CD4-positive, alpha-beta T cell (primary cell): ENCODE data around the gene GIPC1. TPM values are rescaled to one million over a fixed set of nuclear protein-coding genes. Genes with fewer than 3 reads are reported as not detected.

ENCODE experiments used
- ATAC-seq: fragments of 200-7000 bp; cut with Tn5 transposase; one replicate; pipeline ENCODE4 v1.10.0; 2022; ENCODE audit warnings: mild to moderate bottlenecking; ENCODE audit not compliant: poor library complexity
- CTCF ChIA-PET: fragments of 350-600 bp; sonication (Branson Sonifier 250); formaldehyde crosslinking; loops from one replicate; lab custom pipeline; 2021; ENCODE audit warnings: antibody characterized with exemption, inconsistent platforms; lab: Charles Lee
- POLR2A ChIA-PET: fragments of 350-600 bp; sonication (Branson Sonifier 250); formaldehyde crosslinking; loops from one replicate; lab custom pipeline; 2021; ENCODE audit warnings: antibody characterized with exemption, inconsistent platforms; lab: Charles Lee
- DNase-seq, 14 experiments: peaks; one replicate each; pipeline ENCODE4 v3.0.0-alpha.2; 2013 to 2020; ENCODE audit warnings: mixed read lengths in 2 of 14
- H3K27ac ChIP-seq, 2 donors: one replicate each; pipeline versions ENCODE4 v1.5.1 to v1.7.0; 2013; ENCODE audit warnings: low read length in 2 of 2, low read depth in 1 of 2, mild to moderate bottlenecking in 1 of 2
- H3K27me3 ChIP-seq, 2 experiments: 1 replicate in 1 of 2; 2 replicates in 1 of 2; pipeline versions ENCODE4 v1.6.1 to v1.7.0; 2013; ENCODE audit warnings: low read length in 2 of 2, control low read depth in 1 of 2, mild to moderate bottlenecking in 1 of 2, moderate library complexity in 1 of 2; ENCODE audit not compliant: insufficient read depth in 2 of 2, control insufficient read depth in 1 of 2
- H3K36me3 ChIP-seq: one replicate; pipeline ENCODE4 v1.6.1; 2013; ENCODE audit warnings: low read length, control low read depth; ENCODE audit not compliant: insufficient read depth
- H3K4me1 ChIP-seq: one replicate; pipeline ENCODE4 v1.6.1; 2013; ENCODE audit warnings: low read length, control low read depth; ENCODE audit not compliant: insufficient read depth
- H3K4me3 ChIP-seq: one replicate; pipeline ENCODE4 v1.5.1; 2013; ENCODE audit warnings: mild to moderate bottlenecking, low read length, moderate library complexity
- H3K9me3 ChIP-seq, 2 experiments: 1 replicate in 1 of 2; 2 replicates in 1 of 2; pipeline versions ENCODE4 v1.6.1 to v1.7.0; 2013; ENCODE audit warnings: low read length in 2 of 2, mild to moderate bottlenecking in 2 of 2, control low read depth in 1 of 2, moderate library complexity in 1 of 2; ENCODE audit not compliant: control insufficient read depth in 1 of 2, insufficient read depth in 1 of 2
- H3K27ac Mint-ChIP-seq: one replicate; pipeline ENCODE4 v1.8.0; 2020; ENCODE audit warnings: mixed read lengths
- H3K27me3 Mint-ChIP-seq: one replicate; pipeline ENCODE4 v1.8.0; 2021; ENCODE audit warnings: mixed read lengths
- H3K36me3 Mint-ChIP-seq: one replicate; pipeline ENCODE4 v1.8.0; 2021; ENCODE audit warnings: low read depth, mixed read lengths
- H3K4me1 Mint-ChIP-seq: one replicate; pipeline ENCODE4 v1.8.0; 2021; ENCODE audit warnings: low read depth, mixed read lengths
- H3K4me3 Mint-ChIP-seq: one replicate; pipeline ENCODE4 v1.8.0; 2020; ENCODE audit warnings: mild to moderate bottlenecking, mixed read lengths
- H3K9me3 Mint-ChIP-seq: one replicate; pipeline ENCODE4 v1.8.0; 2020; ENCODE audit warnings: mixed read lengths
- CTCF ChIP-seq: fragments of 200-600 bp; IDR thresholded peaks from one replicate; pipeline ENCODE4 v1.8.0; 2022; ENCODE audit warnings: antibody characterized with exemption, mild to moderate bottlenecking
- intact Hi-C, 2 experiments: fragments of 100-400 bp; cut with DNase I in 1 of 2; cut with micrococcal nuclease in 1 of 2; formaldehyde crosslinking; loops; one replicate each; pipeline versions ENCODE4 v1.15.1 to v1.9.0; 2023 to 2025; cut with DNase I, micrococcal nuclease
- total RNA-seq, 174 experiments: library from RNA in 2 of 174; stranded (reverse) in 2 of 174; gene quantifications; one replicate each; pipeline ENCODE4 v1.2.3 and lab custom pipeline; 2021 to 2026

GIPC1 gene
- total RNA-seq, 2 experiments from 2014 or later = 17.8 to 21.0 TPM

- Mint-ChIP-seq H3K27ac (peak overlapping the region; percentile 100), H3K4me1 (peaks cover 75% of the 10 kb centered on the region), H3K27me3 (no peaks in the 10 kb centered on the region), H3K9me3 (no peaks in the 10 kb centered on the region), H3K36me3 (peaks cover 36% of the 10 kb centered on the region), H3K4me3 (peak overlapping the region; percentile 100)
- H3K9me3 ChIP-seq = no peaks in the 10 kb centered on the region
- ChIA-PET POLR2A (interaction anchor here (1.2 to 9.8 kb wide), 6 partner anchors 12 to 1727 kb away, joined by 3 to 430 read pairs (median 10); partner anchors contain the start of genes GIPC1 and NDUFB7), CTCF (interaction anchor here (0.6 to 1.4 kb wide), 3 partner anchors 31 to 497 kb away, joined by 3 to 4 read pairs (median 3); no protein-coding TSS in a partner anchor)
- ATAC-seq (no peak), DNase-seq (no peak)
- peaks cover 14% of the 10 kb centered on the region for H3K36me3 ChIP-seq
- no peak for TF ChIP-seq CTCF
- H3K27me3 ChIP-seq = no peaks in the 10 kb centered on the region
- intact Hi-C loops = loop anchor here in 1 of 2 experiments (5.0 kb wide), 1 partner anchor 673 kb away; no protein-coding TSS in a partner anchor
- H3K4me1 ChIP-seq = peaks cover 86% of the 10 kb centered on the region
- peak overlapping the region; percentile 39 to 96 for H3K27ac ChIP-seq
- H3K4me3 ChIP-seq = no peak overlapping the region
Measured at GRCh38 chr19:14520543-14520942, 24.6 kb upstream of the GIPC1 start.

DNA sequence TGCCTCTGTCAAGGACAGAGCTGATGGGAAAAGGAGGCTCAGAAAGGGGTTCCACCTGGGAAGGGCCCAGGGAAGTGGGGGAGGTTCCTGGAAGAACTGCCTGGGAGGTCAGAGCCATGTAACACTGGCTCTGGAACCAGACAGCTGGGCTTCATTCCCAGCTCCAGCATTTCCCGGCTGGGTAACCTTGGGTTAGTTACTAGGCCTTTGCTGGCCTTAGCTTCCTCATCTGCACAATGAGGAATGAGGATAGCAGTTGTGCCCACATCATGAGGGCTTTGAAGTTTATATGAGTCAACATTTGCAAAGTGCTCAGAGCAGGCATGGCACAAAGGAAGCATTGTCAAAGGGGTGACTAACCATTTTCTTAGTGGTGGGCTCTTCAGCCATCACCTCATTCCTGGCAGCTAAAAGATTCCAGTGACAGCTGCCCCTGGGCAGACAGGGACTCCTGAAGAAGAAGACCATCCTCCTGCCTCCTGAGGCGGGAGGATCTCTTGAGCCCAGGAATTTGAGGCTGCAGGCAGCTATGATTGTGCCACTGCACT is 24.0 kb upstream of the GIPC1 start:
- no peaks in the 10 kb centered on the region for H3K9me3 Mint-ChIP-seq
- H3K27ac Mint-ChIP-seq = peak overlapping the region; percentile 100
- H3K27me3 Mint-ChIP-seq = no peaks in the 10 kb centered on the region
- ChIA-PET POLR2A (interaction anchor here (1.2 to 9.8 kb wide), 5 partner anchors 12 to 1727 kb away, joined by 3 to 430 read pairs (median 4); partner anchors contain the start of gene NDUFB7), CTCF (interaction anchor here (0.6 to 1.4 kb wide), 5 partner anchors 9 to 496 kb away, joined by 3 to 5 read pairs (median 3); partner anchors contain the start of gene TECR)
- H3K4me1 Mint-ChIP-seq = peaks cover 77% of the 10 kb centered on the region
- Histone ChIP-seq H3K36me3 (peaks cover 20% of the 10 kb centered on the region), H3K27ac (peak overlapping the region; percentile 39 to 89), H3K27me3 (no peaks in the 10 kb centered on the region), H3K9me3 (no peaks in the 10 kb centered on the region), H3K4me1 (peaks cover 88% of the 10 kb centered on the region), H3K4me3 (no peak overlapping the region)
- H3K4me3 Mint-ChIP-seq = peak overlapping the region; percentile 100
- peaks cover 42% of the 10 kb centered on the region for H3K36me3 Mint-ChIP-seq
- DNase-seq (peak in 2 of 14 experiments; percentile 51), ATAC-seq (no peak)
- no peak for TF ChIP-seq CTCF
- intact Hi-C loops = loop anchor here in 1 of 2 experiments (5.0 kb wide), 1 partner anchor 673 kb away; no protein-coding TSS in a partner anchor

- Histone ChIP-seq H3K36me3 (peaks cover 26% of the 10 kb centered on the region), H3K9me3 (no peaks in the 10 kb centered on the region), H3K4me1 (peaks cover 88% of the 10 kb centered on the region), H3K4me3 (no peak overlapping the region), H3K27ac (peak overlapping the region; percentile 86 to 89), H3K27me3 (no peaks in the 10 kb centered on the region)
- ChIA-PET CTCF (interaction anchor here (0.9 to 1.4 kb wide), 4 partner anchors 9 to 37 kb away, joined by 3 to 5 read pairs (median 4); partner anchors contain the start of gene TECR), POLR2A (interaction anchor here (1.3 to 9.8 kb wide), 7 partner anchors 11 to 1805 kb away, joined by 3 to 430 read pairs (median 12); partner anchors contain the start of genes ADGRE5, IL27RA, KLF2 and NDUFB7)
- Mint-ChIP-seq H3K4me3 (peak overlapping the region; percentile 100), H3K4me1 (peaks cover 81% of the 10 kb centered on the region), H3K27me3 (no peaks in the 10 kb centered on the region), H3K9me3 (no peaks in the 10 kb centered on the region), H3K36me3 (peaks cover 47% of the 10 kb centered on the region), H3K27ac (peak overlapping the region; percentile 100)
- ATAC-seq (no peak), DNase-seq (peak in 1 of 14 experiments; percentile 38)
- intact Hi-C loops = no loop called here
- no peak for TF ChIP-seq CTCF
Measured at GRCh38 chr19:14519245-14519859, 23.4 kb upstream of the GIPC1 start.
